ENCODE measurements around the gene CLCC1.

The CLCC1 gene

GRCh38 chr1:108962681-108963051 is 618 bp downstream of the CLCC1 start:
- DNase-seq (ENCODE audit: low read depth) = no peak
- H3K4me3 ChIP-seq (ENCODE audit: low read depth, low read length) = peak overlapping the region; percentile 71
- no peak for TF ChIP-seq CTCF (IDR thresholded peaks at IDR 0.05; ENCODE audit: low read depth, low read length, missing control alignments)
- in situ Hi-C loops (cut with HindIII; ENCODE audit: low sequenced_read_pairs) = no loop called here

GRCh38 chr1:108961752-108962486 is 1.4 kb downstream of the CLCC1 start:
- peak overlapping the region; percentile 71 for H3K4me3 ChIP-seq (ENCODE audit: low read depth, low read length)
- in situ Hi-C loops (cut with HindIII; ENCODE audit: low sequenced_read_pairs) = no loop called here
- no peak for DNase-seq (ENCODE audit: low read depth)
- no peak for TF ChIP-seq CTCF (IDR thresholded peaks at IDR 0.05; ENCODE audit: low read depth, low read length, missing control alignments)

GRCh38 chr1:108961198-108961597 is 2.1 kb downstream of the CLCC1 start:
- DNase-seq (ENCODE audit: low read depth) = no peak
- in situ Hi-C loops (cut with HindIII; ENCODE audit: low sequenced_read_pairs) = no loop called here

GRCh38 chr1:108960719-108961118 is 2.6 kb downstream of the CLCC1 start:
- in situ Hi-C loops (cut with HindIII; ENCODE audit: low sequenced_read_pairs) = no loop called here
- H3K4me3 ChIP-seq (ENCODE audit: low read depth, low read length) = no peak overlapping the region
- DNase-seq (ENCODE audit: low read depth) = no peak
- TF ChIP-seq CTCF (IDR thresholded peaks at IDR 0.05; ENCODE audit: low read depth, low read length, missing control alignments) = no peak

More at GRCh38 chr1:108961198-108961597, 2.1 kb downstream of the CLCC1 start:
- TF ChIP-seq CTCF (IDR thresholded peaks at IDR 0.05; ENCODE audit: low read depth, low read length, missing control alignments) = no peak
- H3K4me3 ChIP-seq (ENCODE audit: low read depth, low read length) = no peak overlapping the region

GRCh38 chr1:108957888-108958287 is 5.4 kb downstream of the CLCC1 start:
- in situ Hi-C loops (cut with HindIII; ENCODE audit: low sequenced_read_pairs) = no loop called here
- no peak for TF ChIP-seq CTCF (IDR thresholded peaks at IDR 0.05; ENCODE audit: low read depth, low read length, missing control alignments)
- DNase-seq (ENCODE audit: low read depth) = no peak
- no peak overlapping the region for H3K4me3 ChIP-seq (ENCODE audit: low read depth, low read length)

- no peak for DNase-seq (ENCODE audit: low read depth)
- in situ Hi-C loops (cut with HindIII; ENCODE audit: low sequenced_read_pairs) = no loop called here
- H3K4me3 ChIP-seq (ENCODE audit: low read depth, low read length) = no peak overlapping the region
- no peak for TF ChIP-seq CTCF (IDR thresholded peaks at IDR 0.05; ENCODE audit: low read depth, low read length, missing control alignments)
These were observed 7.4 kb downstream of the CLCC1 start for GRCh38 chr1:108955881-108956280.
